Stimulated activated CD8-positive, alpha-beta memory T cell treated with anti-CD3 and anti-CD28 coated beads, Interleukin-2, amount 100 ng/mL, for 1 hour (primary cell): ENCODE measurements around the gene SOWAHA.

ENCODE experiments used
- DNase-seq, 2 donors: peaks; one replicate each; pipeline ENCODE4 v3.0.0-alpha.2; 2020; ENCODE audit warnings: low read depth in 2 of 2

The SOWAHA gene

DNA sequence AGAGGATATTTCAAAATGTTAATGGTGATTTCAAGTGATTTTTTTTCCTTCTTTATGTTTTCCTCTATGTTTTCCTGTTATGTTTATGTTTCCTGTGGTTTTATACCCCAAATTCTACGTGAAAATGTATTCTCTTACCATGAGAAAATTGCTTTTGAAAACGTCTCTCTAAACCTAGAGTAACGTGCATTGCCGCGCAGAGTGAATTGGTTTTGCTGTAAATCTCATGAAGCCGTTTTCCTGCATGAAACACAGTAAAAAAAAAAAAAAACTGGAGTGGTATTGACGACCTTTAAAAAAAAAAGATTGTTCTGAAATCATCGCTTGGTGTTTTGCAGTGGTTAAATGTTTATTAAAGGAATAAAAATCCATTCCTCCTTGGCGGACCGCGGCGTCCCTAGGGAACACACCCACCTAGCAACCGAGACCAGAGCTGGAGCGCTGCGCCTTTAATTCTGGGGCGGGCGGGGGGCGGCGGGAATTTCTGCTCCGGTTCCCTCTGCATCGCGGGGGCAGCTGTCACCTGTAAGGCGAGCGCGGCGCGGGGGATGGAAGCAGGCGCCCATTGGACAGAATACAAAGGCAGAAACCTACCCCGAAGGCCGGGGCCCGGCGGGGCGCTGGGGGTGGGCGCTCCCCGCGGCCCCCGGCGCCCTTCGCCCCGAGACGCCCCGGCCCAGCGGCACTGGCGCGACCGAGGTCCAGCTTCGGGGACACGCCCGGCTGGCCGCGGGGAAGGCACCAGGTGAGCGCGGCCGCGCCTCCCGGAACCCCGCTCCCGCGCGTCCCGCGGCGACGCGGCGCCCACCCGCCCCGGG, at the start of gene SOWAHA:
Gene SOWAHA (plus strand): TSS at position 522 of the 818 bp plus-strand sequence. CDS start 320 bp downstream, outside the sequence.
- DNase-seq: no peak

DNA sequence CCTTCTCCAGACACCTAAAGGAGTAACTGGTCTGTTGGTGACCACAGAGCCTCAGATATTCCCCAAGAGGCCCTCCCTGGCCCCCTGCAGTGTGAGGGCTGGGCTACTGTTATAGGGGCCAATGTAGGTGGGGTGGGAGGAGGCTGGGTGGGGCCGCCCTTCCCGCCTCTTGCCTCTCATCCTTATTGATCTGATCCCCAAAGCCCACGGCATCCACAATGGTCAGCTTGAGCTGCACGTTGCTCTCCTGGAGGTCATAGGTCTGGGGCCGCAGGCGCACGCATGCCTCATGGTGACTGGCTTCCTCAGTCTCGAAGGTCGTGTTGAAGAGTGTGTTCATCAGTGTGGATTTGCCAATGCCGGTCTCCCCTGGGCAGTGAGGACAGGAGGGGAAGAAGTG, 49.1 kb upstream of the SOWAHA start:
- DNase-seq: no peak

DNA sequence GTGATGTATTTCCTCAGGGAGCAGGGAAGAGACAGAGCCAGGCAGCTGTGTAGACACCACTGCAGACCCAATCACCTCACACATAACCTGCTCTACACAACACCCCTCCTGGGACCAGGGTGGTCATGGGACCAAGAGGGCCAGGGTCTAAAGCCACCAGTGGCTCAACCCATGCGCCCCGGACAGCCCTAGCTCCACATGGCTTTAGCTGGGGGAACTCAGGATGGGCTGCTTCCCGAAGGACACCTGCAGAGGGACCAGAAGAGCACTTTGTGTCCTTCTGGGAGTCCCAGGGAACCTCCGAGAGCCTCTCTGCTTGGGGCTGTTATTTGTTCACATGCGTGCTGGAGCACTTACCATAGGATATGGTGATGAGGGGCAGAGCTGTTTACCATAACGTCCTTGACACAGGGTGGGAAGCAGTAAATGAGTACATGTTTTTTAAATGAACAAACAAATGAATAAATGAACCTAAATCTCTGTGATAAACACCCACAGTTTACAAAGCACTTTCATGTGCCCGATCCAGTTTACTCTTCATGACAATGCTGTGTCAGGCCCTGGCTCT, 48.3 kb upstream of the SOWAHA start:
- no peak for DNase-seq

DNA sequence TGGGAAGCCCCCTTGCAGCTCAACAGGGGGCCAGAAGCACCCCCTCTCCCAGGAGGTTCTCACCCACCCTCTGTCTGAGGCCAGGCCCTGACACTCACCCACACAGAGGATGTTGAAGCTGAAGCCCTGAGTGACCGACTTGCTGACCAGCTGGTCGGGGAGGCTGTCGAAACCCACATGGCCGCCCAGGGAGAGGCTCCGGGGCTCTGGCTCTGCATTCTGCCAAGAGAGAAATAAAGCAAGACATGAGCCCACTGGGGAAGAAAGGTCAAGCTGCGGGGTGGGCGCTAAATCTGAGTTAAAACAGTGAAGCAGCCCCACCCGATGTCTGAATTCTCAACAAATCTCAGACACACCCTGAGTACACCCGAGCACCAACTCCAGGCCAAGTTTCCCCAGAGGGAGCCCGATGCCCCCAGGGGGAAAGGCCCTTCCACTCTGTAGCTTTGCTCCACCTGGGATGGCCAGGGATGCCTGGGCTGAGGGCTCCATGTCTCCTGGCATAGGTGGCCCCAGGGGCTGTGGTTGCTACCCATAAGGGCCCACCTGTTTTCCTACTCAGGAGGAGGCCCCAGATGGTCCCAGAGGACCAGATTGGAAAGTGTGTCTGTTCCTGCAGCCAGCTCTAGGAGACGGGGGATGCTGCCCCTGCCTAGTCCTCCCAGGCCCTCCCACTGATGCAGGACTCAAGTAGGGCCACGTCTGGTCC, 47.6 kb upstream of the SOWAHA start:
- DNase-seq: no peak

DNA sequence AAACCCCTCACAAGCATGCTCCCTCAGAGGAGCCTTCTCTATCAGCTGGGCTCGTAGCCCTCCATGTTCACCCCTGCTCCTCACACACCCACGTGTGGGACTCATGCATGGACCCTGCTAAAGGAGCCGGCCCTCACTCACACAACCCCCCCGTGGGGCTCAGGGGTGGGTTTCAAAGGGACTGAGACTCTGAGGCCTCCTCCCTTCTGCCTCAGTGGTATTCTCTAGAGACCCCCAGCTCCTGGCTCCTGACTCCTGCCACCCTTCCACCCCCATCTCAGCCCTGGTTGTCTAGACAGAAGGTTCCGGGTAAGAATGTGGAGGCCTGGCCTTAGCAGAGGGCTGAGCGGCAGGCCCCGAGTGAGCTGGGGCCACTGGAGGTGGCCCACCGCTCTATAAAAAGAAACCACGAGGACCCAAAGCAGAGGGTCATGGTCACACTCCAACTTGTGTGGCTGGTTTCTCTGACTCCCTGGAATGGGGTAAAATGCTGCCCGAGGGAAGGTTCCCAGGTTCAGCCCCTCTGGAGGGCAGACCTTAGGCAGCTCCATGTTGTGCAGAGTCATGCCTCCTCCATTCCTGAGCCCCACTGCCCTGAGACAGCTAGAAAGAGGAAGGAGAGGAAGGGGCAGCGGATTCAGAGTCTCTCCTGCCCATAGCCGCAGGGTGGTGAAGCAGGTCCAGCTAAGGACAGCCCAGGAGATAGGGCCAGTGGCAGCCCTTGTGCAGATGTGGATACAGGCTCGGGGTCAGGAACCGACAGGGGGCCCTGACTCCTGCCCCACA, 46.9 kb upstream of the SOWAHA start:
- no peak for DNase-seq

DNA sequence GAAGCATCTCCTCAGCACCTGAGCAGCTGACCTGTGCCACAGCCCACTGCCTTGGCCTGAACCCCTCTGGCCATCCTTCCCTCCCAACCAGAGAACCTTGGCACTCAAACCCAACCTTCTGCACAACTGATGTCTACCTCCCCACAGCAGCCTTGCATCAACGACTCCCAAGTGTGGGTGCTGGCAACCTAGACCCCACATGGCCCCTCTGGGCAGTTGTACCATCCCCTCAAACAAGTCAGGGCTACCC, 46.4 kb upstream of the SOWAHA start:
- DNase-seq: no peak

DNA sequence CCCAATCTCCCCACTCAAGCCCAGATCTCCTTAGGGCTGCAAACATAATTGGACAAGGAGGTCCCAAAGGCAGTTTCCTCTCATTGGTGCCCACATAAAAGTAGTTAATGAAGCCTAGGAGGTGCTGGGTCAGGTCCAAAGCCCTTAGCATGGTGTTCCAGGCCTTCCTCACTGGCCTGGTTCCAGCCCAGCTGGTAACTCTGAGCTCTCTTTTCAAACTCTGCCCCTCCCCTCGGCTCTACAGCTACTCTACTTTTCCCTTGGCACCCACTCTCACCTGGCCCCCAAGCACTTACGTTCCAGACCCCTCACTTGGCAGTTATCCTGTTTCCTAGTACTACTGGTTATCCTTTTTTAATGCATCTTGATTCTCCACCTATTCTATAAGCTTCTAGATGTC, 46.0 kb upstream of the SOWAHA start:
- no peak for DNase-seq

DNA sequence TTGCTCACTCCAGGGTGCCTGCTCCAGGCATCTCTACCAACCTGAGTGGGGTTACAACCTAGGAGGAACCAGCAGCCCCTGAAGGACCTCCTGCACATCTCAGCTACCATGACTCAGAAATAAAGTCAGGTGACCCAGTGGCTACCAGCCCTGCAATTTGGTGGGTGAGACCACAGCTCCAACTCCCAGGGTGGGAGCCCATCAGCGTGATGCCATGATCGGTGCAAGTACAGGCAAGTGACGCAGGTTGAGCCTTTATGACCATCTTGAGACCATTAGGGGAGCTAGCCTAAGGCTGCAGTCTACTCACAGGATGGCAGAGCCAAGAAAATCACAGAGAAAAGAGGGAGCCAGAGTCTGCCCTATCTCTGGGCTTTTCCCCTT, 44.6 kb upstream of the SOWAHA start:
- DNase-seq: no peak

DNA sequence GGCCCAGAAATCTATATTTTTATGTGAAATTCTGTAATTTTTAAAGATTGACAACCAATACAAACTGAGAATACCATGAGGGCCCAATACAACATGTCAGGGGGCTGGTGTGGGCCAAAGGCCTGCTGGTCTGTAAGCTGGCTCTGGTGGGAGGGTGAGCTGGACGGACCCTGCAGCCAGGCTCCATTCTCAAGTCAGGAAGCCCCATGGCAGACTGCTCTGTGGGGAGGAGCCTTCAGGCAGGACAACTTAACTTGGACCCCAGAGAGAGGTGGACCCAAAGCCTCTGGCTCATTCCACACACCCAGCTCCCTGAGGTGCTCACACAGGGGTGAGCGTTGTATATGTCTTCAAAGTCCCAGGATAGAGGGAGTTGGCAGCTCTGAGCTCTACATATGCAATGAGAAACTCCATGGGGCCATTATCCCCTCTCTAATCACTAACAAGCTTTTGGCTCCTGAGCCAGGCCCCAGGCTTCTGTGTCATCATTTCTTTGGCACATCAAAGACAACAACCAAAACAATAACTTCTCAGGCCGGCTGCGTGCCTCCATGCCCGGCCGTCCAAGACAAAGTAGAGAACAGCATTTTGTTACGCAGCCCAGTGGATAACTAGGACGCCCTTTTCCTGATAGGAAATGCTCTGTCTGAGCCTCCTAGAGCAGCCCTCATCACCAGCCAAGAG, 42.5 kb upstream of the SOWAHA start:
- no peak for DNase-seq

DNA sequence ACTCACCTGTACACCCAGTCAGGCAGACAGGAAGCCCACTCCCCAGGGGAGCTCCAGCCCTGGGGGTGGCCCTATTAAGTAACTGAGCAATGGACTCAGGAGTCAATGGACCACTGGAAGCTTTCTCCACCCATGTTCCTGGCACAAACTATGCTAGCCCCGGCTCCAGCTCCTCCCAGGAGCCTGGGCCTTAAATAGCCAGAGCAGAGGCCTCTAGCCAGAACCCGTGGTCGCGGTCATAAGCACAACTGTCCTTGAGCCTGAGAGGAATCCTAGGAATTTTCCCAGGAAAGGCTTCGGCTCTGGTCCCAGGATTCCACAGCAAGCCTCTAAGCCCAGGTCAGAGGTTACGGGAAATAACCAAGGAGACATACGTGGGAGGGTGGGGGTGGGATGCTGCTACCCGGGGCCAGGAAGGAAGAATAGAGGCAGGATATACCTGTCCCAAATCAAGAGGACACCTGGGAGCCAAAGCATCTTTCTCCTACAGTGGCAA, 41.6 kb upstream of the SOWAHA start:
- no peak for DNase-seq

DNA sequence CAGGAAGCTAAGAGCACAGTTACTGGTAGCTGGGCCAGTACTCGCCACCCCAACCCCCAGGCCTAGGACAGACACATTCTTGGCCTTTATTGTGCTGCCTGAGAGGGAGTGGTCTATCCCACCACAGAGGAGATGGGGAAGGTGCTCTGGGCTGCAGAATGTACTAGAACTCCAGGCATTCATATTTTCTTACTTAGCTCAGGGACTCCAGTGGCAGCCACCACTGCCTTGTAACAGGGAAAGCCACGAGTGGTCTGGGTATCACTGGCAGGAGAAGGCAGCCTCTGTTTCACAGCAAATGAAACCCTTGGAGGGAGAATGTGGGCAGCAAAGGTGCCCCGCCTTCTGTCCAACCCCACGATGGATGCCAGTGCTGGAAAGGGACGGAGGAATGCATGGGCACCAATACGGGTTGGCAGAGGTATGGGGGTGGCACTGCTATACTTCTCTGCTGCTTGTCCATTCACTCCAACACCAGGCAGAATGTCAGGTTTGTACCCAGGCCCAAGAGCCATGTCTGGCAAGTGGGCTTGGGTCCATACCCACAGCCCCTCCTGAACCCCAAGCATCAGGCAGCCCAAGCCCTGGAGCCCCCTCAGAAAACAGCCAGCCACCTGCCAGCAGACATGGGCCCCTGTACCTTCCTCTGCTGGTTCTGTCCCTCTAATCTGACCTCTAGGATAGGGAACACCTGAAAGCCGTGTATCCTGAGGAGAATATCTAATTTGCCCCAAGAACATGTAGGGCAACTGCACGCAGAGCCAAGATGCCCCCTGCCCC, 40.6 kb upstream of the SOWAHA start:
- no peak for DNase-seq

DNA sequence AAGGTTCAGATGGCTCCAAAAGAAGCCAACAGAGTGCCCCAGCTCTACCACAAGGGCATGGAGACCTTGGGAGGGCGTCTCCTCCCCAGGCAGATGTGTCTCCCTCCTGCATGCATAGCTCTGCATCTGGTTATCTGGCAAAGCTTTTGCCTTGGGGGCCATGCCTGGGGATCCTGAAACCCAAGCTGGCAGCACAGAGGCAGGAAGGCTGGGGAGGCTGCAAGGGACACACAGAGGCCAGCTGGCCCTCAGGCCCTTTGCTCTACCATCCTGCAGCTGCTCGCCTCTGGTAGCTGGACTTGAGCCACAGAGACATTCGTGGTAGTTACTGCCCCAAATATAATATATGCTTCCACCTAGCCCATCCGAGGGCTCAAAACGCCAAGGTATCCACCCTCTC, 40.0 kb upstream of the SOWAHA start:
- DNase-seq: no peak

DNA sequence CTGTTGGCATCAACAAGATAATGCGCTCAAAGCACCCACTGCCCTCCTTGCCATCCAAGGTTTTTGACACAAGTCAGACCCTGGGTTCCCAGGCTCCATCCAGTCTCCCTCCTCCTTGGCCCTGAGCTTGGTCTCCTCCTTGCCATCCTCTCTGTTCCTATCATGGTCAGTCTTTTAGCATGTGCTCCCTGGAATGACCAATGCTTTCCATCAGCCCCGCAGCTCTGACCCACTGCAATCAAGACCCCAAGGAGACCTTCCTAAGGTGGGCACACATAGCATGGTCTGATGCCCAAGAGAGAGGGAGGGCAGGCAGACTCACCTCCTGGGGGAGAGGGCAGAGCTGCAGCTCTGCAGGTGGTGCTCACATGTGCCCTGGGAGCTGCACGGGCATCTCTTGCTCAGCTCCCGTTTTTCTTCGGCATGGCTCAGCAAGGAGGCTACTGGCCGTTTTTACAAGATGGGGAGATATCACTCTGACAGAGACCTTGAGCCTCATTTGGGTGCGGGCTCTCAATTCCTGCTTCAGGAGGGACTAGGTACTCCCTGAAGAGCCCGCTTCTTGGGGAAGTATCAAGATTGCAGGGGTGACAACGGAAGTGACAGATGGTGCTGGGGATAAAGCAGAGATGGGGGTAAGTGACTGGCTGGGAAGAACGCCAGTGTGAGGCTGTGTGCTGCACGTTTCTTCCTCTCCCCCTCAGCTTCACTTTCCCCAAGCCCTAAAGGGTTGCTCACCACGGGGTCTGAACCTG, 39.3 kb upstream of the SOWAHA start:
- no peak for DNase-seq

DNA sequence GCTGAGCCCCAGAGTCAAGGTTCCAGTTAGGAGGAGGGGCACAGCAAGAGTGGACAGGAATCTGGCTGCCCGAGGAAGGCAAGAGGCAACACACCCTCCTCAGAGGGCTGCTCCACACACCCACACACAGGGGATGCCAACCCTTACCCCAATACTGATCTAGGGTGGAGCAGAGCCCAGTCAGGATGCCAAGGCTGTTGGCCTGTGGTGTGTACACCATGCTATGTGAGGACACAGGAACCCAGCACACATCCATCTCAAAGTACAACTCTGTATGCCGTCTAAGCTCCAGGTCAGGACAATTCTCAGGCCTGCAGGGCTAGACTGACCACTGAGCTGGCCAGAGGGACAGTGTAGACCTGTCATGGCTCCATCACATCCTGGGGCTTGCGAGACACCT, 38.7 kb upstream of the SOWAHA start:
- no peak for DNase-seq

DNA sequence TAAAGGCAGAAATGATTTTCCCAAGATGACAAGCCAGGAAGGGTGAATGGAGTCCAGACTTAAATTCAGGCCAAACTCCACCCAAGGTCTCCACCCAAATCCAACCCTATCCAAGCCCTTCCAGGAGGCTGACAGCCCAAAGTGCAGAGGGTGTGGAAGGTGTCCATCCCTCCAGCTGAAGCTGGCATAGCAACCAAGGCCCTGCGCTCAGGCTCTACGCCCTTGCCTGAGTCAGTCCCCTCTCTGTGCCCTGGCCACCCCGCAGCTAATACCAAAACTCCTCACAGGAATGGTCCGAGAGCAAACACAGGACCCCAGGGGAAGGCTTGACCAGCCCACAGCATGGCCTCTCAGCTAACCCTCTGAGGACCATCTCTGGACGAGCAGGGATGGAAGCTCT, 38.2 kb upstream of the SOWAHA start:
- no peak for DNase-seq

DNA sequence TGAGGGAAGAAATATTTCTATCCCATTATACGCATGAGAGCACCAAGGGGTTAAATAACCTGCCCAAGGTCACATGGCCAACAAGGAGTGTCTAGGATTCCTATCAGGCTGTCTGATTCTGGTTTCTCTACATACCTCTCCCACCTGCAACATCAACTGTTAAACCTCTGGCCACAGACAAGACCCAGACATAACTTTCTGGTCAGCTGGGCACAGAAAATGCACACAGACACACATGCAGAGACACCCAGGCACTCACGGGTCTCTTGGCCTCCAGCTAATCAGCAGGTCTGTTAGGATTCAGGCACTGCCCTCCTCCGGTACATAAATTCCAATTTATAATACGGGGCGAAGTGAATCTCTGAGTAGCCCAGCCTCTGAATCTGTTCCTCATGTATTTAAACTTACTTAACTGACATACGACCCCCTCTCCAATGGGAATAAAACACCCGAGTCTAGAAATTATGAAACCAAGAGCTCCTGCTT, 37.6 kb upstream of the SOWAHA start:
- no peak for DNase-seq

DNA sequence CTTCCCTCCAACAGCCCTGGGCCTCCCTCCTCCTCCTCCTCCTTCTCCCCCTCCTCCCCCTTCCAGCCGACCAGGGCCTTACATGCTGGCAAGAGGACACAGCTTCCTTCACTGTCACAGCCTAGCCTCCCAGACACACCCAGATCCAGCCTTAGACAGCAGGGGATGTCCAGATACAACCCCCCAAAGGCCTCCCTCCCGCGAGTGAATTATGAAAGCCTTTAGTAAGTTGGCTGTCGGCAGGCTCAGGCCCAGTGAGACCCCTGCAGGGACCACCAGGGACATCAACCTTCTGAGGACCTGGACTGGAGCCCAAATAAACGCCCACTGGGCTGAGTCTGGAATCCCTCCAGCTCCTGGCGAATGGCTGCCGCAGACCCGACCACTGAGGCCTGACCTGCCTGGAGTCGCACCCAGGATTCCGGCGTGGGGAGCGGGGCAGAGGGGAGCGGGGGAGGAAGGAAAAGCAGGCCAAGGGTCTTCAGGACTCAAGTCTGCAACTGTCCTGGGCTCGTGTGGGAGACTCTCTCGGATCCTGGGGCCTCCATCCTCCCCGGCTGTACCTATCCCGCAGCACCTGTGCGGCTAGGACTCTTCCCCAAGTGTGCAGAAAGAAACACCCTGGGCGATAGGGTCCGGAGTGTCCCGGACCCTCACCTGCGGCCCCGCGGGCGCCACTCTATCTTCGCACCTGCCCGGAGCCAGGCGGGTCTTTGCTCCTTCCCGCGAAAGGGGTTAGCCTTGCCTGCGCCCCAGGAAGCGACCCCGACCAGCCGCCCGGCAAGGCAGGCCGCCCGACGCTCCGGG, 36.8 kb upstream of the SOWAHA start:
- no peak for DNase-seq

DNA sequence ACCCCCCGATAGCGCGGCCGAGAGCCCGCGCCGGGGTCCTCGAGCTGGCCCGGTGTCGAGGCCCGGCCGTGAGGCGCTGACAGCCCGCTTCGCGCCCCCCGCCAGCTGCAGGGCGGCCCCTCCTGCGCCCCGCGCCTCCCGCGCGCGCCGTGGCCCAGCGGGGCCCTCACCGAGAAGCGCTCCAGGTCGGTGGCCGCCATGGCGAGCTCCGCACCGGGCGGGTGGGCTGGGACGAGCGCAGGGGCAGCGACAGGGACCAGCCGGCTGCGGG, 36.2 kb upstream of the SOWAHA start:
- DNase-seq: no peak
